HG02642 (cell line): ENCODE results near the gene CLCN2.

ENCODE experiments used
- ATAC-seq: cut with Tn5 transposase; IDR thresholded peaks from one replicate; pipeline ENCODE4 v1.9.1; 2021; ENCODE audit warnings: mild to moderate bottlenecking; ENCODE audit not compliant: unreplicated experiment, poor library complexity

CLCN2 gene

DNA sequence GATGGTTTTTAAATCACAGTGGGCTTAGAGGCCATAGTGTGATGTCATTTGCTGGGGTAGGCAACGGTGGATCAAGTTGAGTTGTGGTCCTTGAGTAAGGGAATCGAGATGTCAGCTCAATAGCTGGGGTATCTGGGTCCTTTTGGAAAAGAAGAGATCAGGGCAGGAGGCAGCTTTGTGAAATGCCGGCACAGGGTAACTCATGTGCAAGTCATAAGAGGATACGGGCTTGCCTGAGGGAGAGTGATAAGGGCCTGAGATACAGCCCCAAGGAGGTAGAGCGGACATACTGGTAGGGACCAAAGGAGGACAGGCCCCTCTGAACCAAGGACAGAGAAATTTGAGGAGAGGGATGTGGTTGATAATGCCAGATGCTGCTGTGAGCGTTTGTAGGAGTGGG is 28.2 kb downstream of the CLCN2 start:
- no peak for ATAC-seq

DNA sequence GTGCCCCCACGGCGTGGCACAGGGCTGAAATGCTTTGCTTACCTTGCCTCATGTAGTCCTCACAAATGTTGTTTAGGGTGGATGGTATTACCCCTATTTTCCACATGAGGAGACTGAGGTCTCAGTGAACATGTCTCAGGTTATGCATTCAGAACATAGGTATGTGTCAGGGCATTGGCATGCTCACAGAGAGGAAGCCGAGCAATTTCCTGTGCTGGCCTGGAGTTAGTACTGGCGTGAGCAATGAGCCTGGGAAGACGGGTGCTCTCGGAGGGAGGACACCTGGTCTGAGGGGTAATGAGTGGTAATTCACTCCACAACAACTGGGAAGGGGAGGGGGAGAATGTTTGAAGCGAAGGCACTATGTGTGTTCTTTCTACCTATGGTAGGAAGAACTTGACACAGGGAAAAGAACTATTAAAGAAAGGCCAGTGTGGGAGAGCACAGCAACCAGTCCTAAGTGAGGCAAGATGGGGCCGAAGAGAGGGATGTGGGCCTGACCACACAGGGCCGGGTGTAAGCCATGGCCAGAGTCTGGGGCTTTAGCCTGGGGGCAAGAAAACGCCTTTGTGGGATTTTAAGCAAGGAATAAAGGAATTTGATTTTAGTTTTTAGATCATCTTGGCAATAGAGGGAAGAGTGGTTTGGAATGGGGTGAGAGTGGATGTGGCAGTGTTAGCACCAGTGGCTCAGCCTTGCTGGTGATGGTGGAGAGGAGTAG is 28.9 kb downstream of the CLCN2 start:
- ATAC-seq = no peak

GRCh38 chr3:184328516-184328915 is 32.9 kb downstream of the CLCN2 start:
- ATAC-seq = no peak

DNA sequence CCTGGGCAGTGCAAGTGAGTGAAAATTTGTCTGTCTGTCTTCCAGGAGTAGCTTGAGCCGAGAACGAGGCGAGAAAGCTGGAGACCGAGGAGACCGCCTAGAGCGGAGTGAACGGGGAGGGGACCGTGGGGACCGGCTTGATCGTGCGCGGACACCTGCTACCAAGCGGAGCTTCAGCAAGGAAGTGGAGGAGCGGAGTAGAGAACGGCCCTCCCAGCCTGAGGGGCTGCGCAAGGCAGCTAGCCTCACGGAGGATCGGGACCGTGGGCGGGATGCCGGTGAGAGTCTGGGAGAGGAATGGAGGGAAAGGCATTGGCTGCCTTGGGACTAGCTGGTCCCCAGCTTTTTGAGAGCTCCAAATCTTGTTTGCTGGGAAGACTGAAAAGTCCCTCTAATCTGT is 34.2 kb downstream of the CLCN2 start:
- no peak for ATAC-seq

GRCh38 chr3:184325715-184326369 is 35.6 kb downstream of the CLCN2 start:
- no peak for ATAC-seq

- no peak for ATAC-seq
These were observed 36.1 kb downstream of the CLCN2 start for GRCh38 chr3:184325269-184325668.

GRCh38 chr3:184323696-184324095 is 37.7 kb downstream of the CLCN2 start:
- ATAC-seq = no peak

GRCh38 chr3:184322731-184323487 is 38.5 kb downstream of the CLCN2 start:
- no peak for ATAC-seq

GRCh38 chr3:184321666-184322065 is 39.7 kb downstream of the CLCN2 start:
- ATAC-seq = no peak

- ATAC-seq = no peak
These were observed 41.3 kb downstream of the CLCN2 start for GRCh38 chr3:184320104-184320445.

- no peak for ATAC-seq
These were observed 44.2 kb downstream of the CLCN2 start for GRCh38 chr3:184317201-184317600.

GRCh38 chr3:184316792-184317191 is 44.6 kb downstream of the CLCN2 start:
- no peak for ATAC-seq

DNA sequence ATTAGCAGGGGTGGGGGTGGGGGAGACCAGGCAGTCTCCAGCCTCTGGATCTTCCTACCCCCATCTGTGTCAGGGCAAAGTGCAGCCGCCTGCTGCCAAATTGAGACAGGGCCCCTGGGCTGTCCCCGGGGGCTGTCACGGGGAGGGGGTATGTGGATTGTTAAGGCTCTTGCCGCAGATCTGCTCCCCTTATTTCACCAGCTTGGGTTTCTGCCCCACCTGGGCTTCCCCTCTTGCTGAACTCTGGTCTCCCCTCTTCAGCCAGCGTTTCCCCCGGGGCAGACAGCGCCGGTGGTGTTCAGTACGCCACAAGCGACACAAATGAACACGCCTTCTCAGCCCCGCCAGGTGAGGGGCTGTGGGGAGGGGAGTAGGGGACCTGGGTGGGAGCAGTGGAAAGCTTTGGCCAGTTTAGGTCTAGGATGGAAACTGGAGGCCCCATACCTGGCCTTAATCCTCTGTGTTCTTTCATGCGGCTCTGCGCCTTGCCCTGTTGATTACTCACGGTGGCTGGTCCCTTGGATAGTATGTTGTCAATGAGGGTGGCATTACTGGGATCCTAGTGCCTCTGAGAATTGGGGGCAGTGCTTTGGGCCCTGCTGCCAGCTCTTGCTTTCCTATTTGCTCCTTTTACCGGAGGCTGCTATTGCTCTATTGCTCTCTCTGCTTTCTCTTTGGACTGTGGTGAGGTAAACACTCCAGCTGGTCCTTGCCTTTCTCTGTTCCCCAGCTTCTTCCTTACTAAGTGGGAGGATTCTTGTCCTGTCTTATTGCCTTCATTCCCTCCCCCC is 45.3 kb downstream of the CLCN2 start:
- no peak for ATAC-seq

DNA sequence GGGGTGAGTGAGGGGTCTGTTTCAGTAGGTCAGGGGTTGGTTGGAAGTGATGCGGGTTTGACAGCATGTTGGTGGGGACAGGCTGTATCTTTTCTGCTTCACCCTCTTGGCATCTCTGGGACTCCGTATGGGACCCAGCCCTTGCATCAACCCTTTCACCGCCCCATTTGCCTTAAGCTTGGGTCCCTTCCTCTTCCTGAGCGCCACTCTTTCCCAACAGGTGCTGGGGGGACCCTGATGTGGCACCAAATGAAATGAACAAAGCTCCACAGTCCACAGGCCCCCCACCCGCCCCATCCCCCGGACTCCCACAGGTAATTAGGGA is 45.9 kb downstream of the CLCN2 start:
- ATAC-seq = peak; percentile 1

- ATAC-seq = peak; percentile 50
These were observed 46.5 kb downstream of the CLCN2 start for GRCh38 chr3:184314700-184315542.

- ATAC-seq = peak; percentile 86
These were observed 47.1 kb downstream of the CLCN2 start, which contains the start of gene EIF4G1 for GRCh38 chr3:184314363-184314699. Gene EIF4G1, plus strand, starts transcription at chr3:184314606. Its CDS starts 1,191 bp downstream, at chr3:184315797.

- no peak for ATAC-seq
These were observed 49.8 kb downstream of the CLCN2 start for GRCh38 chr3:184311633-184312032.

DNA sequence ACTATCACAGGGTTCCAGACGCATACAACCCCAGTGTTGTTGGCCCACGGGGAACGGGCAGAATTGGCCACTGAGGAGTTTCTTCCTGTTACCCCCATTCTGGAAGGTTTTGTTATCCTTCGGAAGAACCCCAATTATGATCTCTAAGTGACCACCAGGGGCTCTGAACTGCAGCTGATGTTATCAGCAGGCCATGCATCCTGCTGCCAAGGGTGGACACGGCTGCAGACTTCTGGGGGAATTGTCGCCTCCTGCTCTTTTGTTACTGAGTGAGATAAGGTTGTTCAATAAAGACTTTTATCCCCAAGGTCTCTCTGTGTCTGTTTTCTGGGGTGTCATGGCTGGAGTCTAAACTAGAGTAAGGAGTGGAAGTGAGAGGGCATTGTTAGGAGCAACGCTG is 52.7 kb downstream of the CLCN2 start:
- no peak for ATAC-seq

DNA sequence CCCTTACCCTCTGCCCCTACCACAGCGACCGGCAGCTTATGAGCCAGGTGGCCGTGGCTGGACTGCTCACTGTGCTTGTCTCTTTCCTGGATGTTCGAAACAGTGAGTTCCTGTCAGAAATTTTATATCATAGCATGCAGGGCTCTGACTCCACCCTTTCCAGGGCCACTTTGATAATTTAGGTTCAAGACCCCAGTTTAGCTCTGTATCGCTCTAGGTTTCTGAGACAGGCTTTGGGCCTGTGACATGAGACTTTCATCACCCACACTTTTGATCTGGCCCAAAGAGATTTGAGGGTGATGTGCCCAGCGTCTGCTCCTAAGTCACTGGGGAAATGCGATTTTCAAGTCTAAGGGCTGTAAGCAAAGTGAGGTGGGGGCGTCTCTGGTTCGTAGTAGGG is 53.5 kb downstream of the CLCN2 start:
- ATAC-seq = no peak
